Endothelial cell of umbilical vein (primary cell): ENCODE data around the gene ZBTB4. TPM values are rescaled to one million over a fixed set of nuclear protein-coding genes. Genes with fewer than 3 reads are reported as not detected.
A peak's percentile ranks its signal among the peaks of the same experiment; 100 is the strongest.

ENCODE experiments used
- BruUV-seq: library from RNA; stranded (reverse); fragments of 400-500 nt; replicated peaks from 2 replicates; lab custom pipeline; 2021; lab: Mats Ljungman, UMichigan
- CTCF ChIA-PET: fragments of 300-600, 350-600 bp; sonication (Branson Sonifier 250); formaldehyde crosslinking; loops from one replicate; lab custom pipeline; 2021; ENCODE audit warnings: antibody characterized with exemption, inconsistent platforms; lab: Charles Lee
- POLR2A ChIA-PET: fragments of 300-600, 350-600 bp; sonication (Branson Sonifier 250); formaldehyde crosslinking; loops from one replicate; lab custom pipeline; 2021; ENCODE audit warnings: antibody characterized with exemption, inconsistent platforms; lab: Charles Lee
- DNase-seq: peaks from one replicate; pipeline ENCODE4 v3.0.0-alpha.2; 2011; ENCODE audit warnings: low read depth, low spot score
- FAIRE-seq: peaks from 2 replicates; lab custom pipeline; 2011; peaks lifted over from hg19 to GRCh38; lab: Jason Lieb, UNC
- H2AFZ ChIP-seq: 2 replicates; pipeline ENCODE4 v1.6.0; 2012; ENCODE audit warnings: low read depth, low read length, control low read depth, inconsistent platforms
- H3K27ac ChIP-seq: 2 replicates; pipeline ENCODE4 v1.5.1; 2011; ENCODE audit warnings: low read depth, mild to moderate bottlenecking, control low read depth, low read length, moderate library complexity; ENCODE audit not compliant: insufficient read depth
- H3K27me3 ChIP-seq, 2 experiments: 2 replicates each; pipeline versions ENCODE4 v1.6.0 to v1.6.1; 2011; ENCODE audit warnings: low read length in 2 of 2, mixed read lengths in 1 of 2; ENCODE audit not compliant: control insufficient read depth in 2 of 2, insufficient read depth in 2 of 2
- H3K36me3 ChIP-seq, 2 experiments: 2 replicates in 1 of 2; 3 replicates in 1 of 2; pipeline ENCODE4 v1.5.1; 2011; ENCODE audit warnings: low read length in 2 of 2, mild to moderate bottlenecking in 1 of 2, moderate library complexity in 1 of 2; ENCODE audit not compliant: control insufficient read depth in 2 of 2, insufficient read depth in 2 of 2; ENCODE audit errors: extremely low read depth in 1 of 2
- H3K4me1 ChIP-seq: 3 replicates; pipeline ENCODE4 v1.5.1; 2011; ENCODE audit warnings: mild to moderate bottlenecking, low read length; ENCODE audit not compliant: control insufficient read depth, insufficient read depth; ENCODE audit errors: extremely low read depth
- H3K4me2 ChIP-seq: 2 replicates; pipeline ENCODE4 v1.6.1; 2011; ENCODE audit warnings: low read length, control low read depth, mixed read lengths; ENCODE audit not compliant: insufficient read depth
- H3K4me3 ChIP-seq, 3 experiments: fragments of 200-600 bp in 1 of 3; sonication (generic), shearing (Covaris generic) in 1 of 3; replicated peaks in 1 of 3; 2 replicates each; pipeline ENCODE4 v1.5.1; 2011 to 2016; ENCODE audit warnings: control low read depth in 3 of 3, low read length in 3 of 3, mild to moderate bottlenecking in 2 of 3, inconsistent platforms in 1 of 3, low read depth in 1 of 3, moderate library complexity in 1 of 3; ENCODE audit not compliant: insufficient read depth in 1 of 3
- H3K79me2 ChIP-seq: 2 replicates; pipeline ENCODE4 v1.6.0; 2012; ENCODE audit warnings: low read length, inconsistent platforms; ENCODE audit not compliant: control insufficient read depth, insufficient read depth
- H3K9ac ChIP-seq: replicated peaks from 2 replicates; pipeline ENCODE3; 2011; ENCODE audit warnings: low read length, control low read depth; ENCODE audit not compliant: insufficient read depth; ENCODE audit errors: extremely low read depth
- H3K9me1 ChIP-seq: replicated peaks from 3 replicates; pipeline ENCODE4 v1.6.0; 2011; ENCODE audit warnings: mild to moderate bottlenecking, low read length; ENCODE audit not compliant: control insufficient read depth, insufficient read depth; ENCODE audit errors: extremely low read depth
- H3K9me3 ChIP-seq: replicated peaks from 2 replicates; pipeline ENCODE4 v1.5.1; 2012; ENCODE audit warnings: low read length, inconsistent platforms; ENCODE audit not compliant: control insufficient read depth, insufficient read depth
- H4K20me1 ChIP-seq: replicated peaks from 2 replicates; pipeline ENCODE3; 2011; ENCODE audit warnings: mild to moderate bottlenecking, low read length; ENCODE audit not compliant: control insufficient read depth, insufficient read depth; ENCODE audit errors: extremely low read depth
- EZH2 ChIP-seq: IDR thresholded peaks from 2 replicates; pipeline ENCODE4 v1.6.1; 2012; ENCODE audit warnings: borderline replicate concordance, low read depth, mild to moderate bottlenecking, moderate library complexity, low read length, inconsistent platforms; ENCODE audit not compliant: severe bottlenecking
- GATA2 ChIP-seq: IDR thresholded peaks from 2 replicates; pipeline ENCODE4 v1.7.0; 2011; ENCODE audit warnings: low read depth, mild to moderate bottlenecking, moderate library complexity, mixed read lengths, low read length; ENCODE audit not compliant: insufficient read length, insufficient read depth
- JUN ChIP-seq: IDR thresholded peaks from 2 replicates; pipeline ENCODE4 v1.6.1; 2011; ENCODE audit warnings: borderline replicate concordance, low read depth; ENCODE audit not compliant: insufficient read length, insufficient read depth
- POLR2AphosphoS5 ChIP-seq: IDR thresholded peaks from 2 replicates; pipeline ENCODE4 v1.6.1; 2012; ENCODE audit warnings: low read depth, mild to moderate bottlenecking, control low read depth, low read length, moderate library complexity; ENCODE audit not compliant: insufficient read depth
- dilution Hi-C: fragments of 300-500 bp; cut with MboI; formaldehyde crosslinking; loops from one replicate; pipeline ENCODE4 v1.15.0; 2019; ENCODE audit warnings: low sequenced_read_pairs; ENCODE audit not compliant: extremely low pct_ligation_motif_present
- intact Hi-C: fragments of 100-400 bp; cut with micrococcal nuclease; formaldehyde crosslinking; loops from one replicate; pipeline ENCODE4 v1.10.0; 2022
- polyA plus RNA-seq, 4 experiments: library from polyadenylated mRNA; depleted of rRNA in 3 of 4; stranded (reverse) in 3 of 4; unstranded in 1 of 4; fragments of >200 nt; gene quantifications; 2 replicates each; pipeline versions ENCODE4 v1.2.1 to v1.2.3, GENCODE V29; 2011 to 2012; ENCODE audit warnings: missing spikeins in 1 of 4
- total RNA-seq: library from RNA; stranded (reverse); gene quantifications from 2 replicates; pipeline ENCODE4 v1.2.3, GENCODE V29; 2021

The ZBTB4 gene
- total and polyA plus RNA-seq, 2 donors (not counting 3 experiments of a cell fraction or from before 2014, with no cell fraction given) = 15.1 to 26.5 TPM

DNA sequence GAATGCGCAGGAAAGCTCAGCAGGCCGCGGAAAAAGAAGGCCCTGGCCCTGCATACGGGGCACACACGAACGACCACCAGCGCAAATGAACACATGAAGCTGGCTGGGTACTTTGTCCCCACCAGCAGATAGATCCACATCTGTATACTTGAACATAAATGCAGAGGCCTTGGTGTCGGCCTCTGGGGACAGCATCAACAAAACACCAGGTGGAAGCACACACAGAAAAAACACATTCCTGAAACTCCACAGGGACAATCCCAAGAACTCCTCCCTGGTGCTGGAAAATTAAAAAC lies 606 bp upstream of the ZBTB4 start:
- peaks cover 38% of the 10 kb centered on the region for H3K4me1 ChIP-seq
- ChIA-PET CTCF (interaction anchor here (0.6 to 2.1 kb wide), 5 partner anchors 13 to 118 kb away, joined by 3 to 13 read pairs (median 5); no protein-coding TSS in a partner anchor), POLR2A (interaction anchor here (0.6 to 1.1 kb wide), 3 partner anchors 15 to 129 kb away, joined by 3 to 5 read pairs (median 4); partner anchors contain the start of gene TMEM256)
- DNase-seq = no peak
- H2AFZ ChIP-seq = peak overlapping the region; percentile 38
- peak overlapping the region; percentile 53 for H3K4me2 ChIP-seq
- peak overlapping the region; percentile 4 for H3K27ac ChIP-seq
- H3K9me1 ChIP-seq = no peaks in the 10 kb centered on the region
- no peaks in the 10 kb centered on the region for H3K36me3 ChIP-seq
- dilution Hi-C loops (no loop called here), intact Hi-C loops (loop anchor here (10.0 kb wide), 1 partner anchor 205 kb away; the partner anchor contains the start of genes TP53 and WRAP53)
- TF ChIP-seq EZH2 = no peak
- no peak for TF ChIP-seq JUN
- no peak for FAIRE-seq
- peak overlapping the region in 2 of 3 experiments; percentile 13 to 91 for H3K4me3 ChIP-seq
- no peaks in the 10 kb centered on the region for H3K9me3 ChIP-seq
- no peaks in the 10 kb centered on the region for H3K27me3 ChIP-seq
- H3K79me2 ChIP-seq = peaks cover 45% of the 10 kb centered on the region
- H3K9ac ChIP-seq = peak overlapping the region; percentile 7
- BruUV-seq = no TSS peak
- H4K20me1 ChIP-seq = no peaks in the 10 kb centered on the region

DNA sequence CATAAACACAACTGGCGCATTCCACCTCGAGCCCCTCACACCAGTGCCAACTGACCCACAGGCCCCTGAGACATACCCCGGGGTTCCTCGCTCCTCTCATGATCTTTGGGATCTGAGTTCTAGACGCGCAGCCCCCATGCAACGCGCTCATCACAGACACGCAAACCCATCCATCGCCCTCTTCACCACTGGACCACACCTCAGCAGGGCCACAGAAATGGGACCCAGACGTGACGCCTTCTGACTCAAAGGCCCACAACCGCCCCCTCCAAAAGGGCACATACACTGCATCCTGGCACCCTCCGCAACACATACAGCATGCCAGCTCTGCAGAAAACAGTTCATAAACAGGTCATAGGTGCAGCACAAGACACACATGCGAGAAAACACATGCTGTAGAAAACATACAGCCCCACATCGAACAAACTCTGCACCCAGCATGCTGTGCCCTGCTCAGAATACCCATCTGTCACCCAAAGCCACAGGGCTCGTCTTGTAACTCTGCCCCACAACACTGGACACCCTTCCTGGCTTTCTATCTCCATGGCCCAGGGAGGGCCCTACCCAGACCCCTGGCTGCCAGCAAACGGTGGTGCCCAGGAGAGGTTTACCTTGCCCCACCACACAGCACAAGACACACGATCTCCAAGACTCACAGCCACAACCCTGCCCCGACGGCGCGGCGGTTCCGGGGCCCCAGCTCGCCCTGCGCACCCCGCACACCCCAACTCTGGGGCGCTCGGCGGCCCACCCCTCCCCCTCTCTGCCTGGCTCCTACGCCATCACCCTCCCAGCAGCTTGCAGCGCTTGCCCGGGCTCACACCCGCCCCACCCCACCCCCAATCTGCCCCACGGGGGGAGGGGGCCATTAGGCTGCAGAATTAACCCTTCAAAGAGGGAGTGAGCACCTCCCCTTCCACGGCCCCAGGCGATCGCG lies 887 bp downstream of the ZBTB4 start:
- Histone ChIP-seq H3K4me3 (peak overlapping the region; percentile 49 to 91 (median 71)), H3K27me3 (no peaks in the 10 kb centered on the region), H3K4me2 (peak overlapping the region; percentile 80), H3K79me2 (peaks cover 55% of the 10 kb centered on the region), H3K9ac (peak overlapping the region; percentile 80), H3K36me3 (no peaks in the 10 kb centered on the region), H3K9me3 (no peaks in the 10 kb centered on the region), H2AFZ (no peak overlapping the region), H3K4me1 (peaks cover 38% of the 10 kb centered on the region), H3K27ac (peak overlapping the region; percentile 58), H4K20me1 (no peaks in the 10 kb centered on the region), H3K9me1 (no peaks in the 10 kb centered on the region)
- CTCF ChIA-PET = interaction anchor here (0.5 to 3.0 kb wide), 11 partner anchors 10 to 111 kb away, joined by 3 to 21 read pairs (median 3); partner anchors contain the start of gene TMEM102
- TF ChIP-seq POLR2AphosphoS5 (peak; percentile 9), GATA2 (no peak)
- dilution Hi-C loops (no loop called here), intact Hi-C loops (no loop called here)
- DNase-seq (peak; percentile 35), FAIRE-seq (no peak)
- BruUV-seq = no TSS peak
- POLR2A ChIA-PET = interaction anchor here (0.5 to 1.3 kb wide), 3 partner anchors 14 to 80 kb away, joined by 3 read pairs; partner anchors contain the start of gene TNFSF13
